HPDE6-E6E7 (cell line): ENCODE results near the gene SYT5.
"Not testable (repeated sequence)": the region's sequence is repeated elsewhere in the genome, so short reads cannot be mapped to it uniquely, and the experiment has no call there.

Source experiments
- DNase-seq: peaks from one replicate; pipeline ENCODE4 v3.0.0; 2011; ENCODE audit warnings: missing footprints; ENCODE audit errors: extremely low spot score

Gene SYT5

DNA sequence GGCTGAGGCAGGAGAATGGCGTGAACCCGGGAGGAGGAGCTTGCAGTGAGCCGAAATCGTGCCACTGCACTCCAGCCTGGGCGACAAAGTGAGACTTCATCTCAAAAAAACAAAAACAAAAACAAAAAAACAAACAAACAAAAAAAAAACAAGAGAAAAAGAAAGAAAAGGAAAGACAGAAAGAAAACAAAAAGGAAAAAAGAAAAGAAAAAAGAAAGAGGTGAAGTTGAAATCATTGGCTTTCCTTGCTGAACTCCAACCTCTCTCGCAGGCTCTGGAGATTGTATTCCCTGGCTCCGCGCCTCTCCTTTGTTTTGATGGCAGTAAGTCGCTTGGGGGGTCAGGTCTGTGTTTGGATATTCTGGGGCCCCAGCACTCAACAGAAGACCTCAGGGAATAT lies 7.8 kb downstream of the SYT5 start:
- DNase-seq = not testable (repeated sequence)

DNA sequence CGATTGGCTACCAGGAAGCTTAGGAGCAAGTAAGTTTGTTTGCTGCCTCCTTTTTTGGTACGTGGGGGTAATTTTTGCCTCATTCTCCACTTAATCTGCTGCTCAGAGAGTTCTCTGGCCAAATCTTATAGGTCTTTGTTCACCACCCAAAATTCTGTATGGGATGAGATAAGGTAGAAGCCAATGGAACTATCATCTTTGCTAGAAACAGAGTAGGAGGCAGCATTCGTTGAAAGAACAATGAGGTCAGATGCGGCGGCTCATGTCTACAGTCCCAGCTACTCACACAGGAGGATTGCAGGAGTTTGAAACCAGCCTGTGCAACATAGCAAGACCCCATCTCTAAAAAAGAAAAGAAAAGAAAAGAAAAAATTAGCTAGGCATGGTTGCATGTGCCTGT lies 8.6 kb downstream of the SYT5 start:
- no peak for DNase-seq

- no peak for DNase-seq
Measured at GRCh38 chr19:55169136-55169535, 11.0 kb downstream of the SYT5 start.

DNA sequence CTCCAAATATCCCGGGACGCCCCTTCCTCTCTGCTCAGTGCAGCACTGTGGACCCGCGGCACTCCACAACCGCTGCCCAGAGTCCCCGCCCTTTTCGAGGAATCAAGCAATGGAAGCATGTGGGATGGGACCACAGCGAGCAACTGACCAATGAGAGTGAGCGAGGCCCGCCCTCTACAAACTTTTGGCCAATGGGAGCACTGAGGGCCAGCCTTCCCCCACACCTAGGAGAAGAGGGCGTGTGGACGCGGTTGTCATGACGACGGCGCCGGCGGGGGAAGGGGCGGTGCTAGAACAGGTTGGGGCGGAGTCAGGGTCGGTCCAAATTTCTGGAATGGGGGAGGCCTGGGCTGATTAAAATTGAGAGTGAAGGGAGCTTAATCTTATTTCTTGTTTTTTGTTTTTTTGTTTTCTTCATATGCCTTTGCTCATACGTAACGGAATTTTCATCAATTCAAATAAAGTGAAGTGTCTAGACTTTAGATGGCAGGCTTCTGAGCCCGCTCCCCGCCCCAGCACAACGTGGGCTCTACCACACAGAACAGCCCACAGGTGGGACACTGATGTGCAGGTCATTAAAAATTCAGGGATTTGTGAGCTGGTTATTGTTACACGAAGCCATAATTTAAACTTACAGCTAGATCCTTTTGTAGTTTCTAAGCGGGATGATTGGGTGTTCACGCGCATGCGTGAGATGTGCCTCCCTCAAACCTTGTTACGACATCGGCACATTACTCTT lies 13.4 kb downstream of the SYT5 start, which contains the start of gene DNAAF3:
Gene DNAAF3, minus strand, starts transcription at position 84 of the 739 bp plus-strand sequence. CDS start 200 bp downstream, outside the sequence.
- peak; percentile 100 for DNase-seq

DNA sequence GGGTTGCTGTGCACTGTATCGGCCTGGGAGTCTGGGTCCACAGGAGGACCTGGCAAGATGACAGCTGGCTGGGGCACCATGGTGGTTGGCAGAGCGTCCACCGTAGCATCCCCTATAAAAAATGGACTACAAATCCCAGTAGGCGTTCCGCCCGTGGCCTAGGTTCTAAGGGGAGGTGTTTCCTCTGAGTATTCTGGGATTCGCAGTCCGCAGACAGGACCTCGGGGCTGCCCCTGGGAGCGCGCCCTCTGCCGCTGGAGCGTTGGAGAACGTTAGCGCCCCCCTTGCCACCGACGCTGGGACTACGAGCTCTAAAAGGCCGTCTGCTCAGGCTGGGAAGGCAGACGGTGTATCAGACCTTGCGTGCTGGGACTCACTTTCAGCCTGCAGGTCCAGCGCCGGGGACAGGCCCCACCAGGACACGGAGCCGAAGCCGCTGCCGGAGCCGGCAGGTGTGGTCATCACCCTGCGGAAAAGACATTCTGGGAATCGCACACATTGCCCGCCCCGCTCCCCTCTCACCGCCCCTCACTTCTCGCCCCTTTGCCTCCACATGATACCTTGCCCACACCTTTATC lies 14.0 kb downstream of the SYT5 start:
- peak; percentile 54 for DNase-seq

- no peak for DNase-seq
Measured at GRCh38 chr19:55161571-55162322, 18.3 kb downstream of the SYT5 start.

DNA sequence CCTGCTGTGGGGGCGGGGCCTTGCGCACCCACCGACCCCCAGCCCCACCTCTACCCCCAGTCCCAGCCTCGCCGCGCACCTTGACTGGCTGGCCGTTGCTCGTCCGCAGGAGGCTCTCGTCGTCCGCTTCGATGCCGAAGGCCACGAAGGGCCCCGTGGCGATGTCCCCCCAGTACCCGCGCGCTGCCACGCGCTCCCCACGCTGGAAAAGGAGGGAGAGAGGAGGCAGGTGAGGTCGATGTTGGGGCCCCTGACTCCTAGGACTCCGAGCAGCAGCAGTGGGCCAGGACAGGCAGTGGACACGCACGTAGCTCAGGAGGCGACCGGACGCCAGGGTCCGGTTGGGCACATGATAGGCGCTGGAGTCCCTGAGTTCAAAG lies 19.1 kb downstream of the SYT5 start:
- no peak for DNase-seq

DNA sequence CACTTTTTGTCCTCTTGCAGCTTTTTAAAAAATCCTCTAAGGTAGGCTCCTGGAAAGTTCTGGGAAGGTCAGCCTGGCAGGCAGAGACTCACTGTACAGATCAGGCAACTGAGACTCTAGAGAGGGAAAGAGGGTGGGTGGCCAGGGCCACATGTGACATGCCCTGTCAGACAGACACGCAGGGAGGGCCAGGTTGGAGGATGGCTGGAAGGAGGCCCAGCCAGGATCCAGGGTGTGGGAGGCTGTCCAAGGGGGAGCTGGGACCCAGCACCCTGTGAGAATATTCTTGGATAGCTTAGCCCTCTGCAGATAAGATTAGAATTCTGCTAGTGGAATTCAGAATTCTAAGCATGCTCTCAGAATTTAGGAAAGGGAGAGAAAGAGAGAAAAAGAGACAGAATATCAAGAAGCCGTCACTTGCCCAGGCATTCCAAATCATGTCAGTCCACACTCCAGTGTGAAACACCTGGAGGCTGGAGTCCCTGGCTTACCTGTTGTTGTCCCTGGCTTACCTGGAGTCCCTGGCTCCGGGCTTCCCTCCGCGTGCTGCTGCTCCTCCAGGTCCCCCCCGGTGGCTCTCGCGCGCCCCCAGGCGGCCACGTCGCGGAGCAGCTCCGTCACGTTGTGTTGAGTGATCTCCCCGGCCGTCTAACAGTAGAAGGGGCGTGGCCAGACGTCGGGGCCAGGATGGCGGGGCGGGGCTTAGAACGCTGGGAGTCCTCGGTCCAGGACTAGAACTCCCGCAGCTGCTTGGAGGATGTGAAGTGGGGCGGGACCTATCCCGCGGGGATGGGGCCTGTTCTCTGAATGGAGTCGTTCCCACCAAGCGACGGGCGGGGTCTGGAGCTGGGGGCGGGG lies 19.7 kb downstream of the SYT5 start:
- peak; percentile 95 for DNase-seq

- no peak for DNase-seq
Measured at GRCh38 chr19:55158848-55159749, 21.0 kb downstream of the SYT5 start.

- DNase-seq = no peak
Measured at GRCh38 chr19:55158423-55158822, 21.7 kb downstream of the SYT5 start.

- no peak for DNase-seq
Measured at GRCh38 chr19:55157064-55157908, 22.8 kb downstream of the SYT5 start, which contains the start of gene TNNI3. TNNI3 (minus strand) TSS chr19:55157732; CDS start chr19:55157589, 143 bp downstream.

GRCh38 chr19:55156202-55157063 lies 23.7 kb downstream of the SYT5 start:
- peak; percentile 76 for DNase-seq

- not testable (repeated sequence) for DNase-seq
Measured at GRCh38 chr19:55155784-55156183, 24.3 kb downstream of the SYT5 start.

GRCh38 chr19:55153652-55154264 lies 26.3 kb downstream of the SYT5 start:
- DNase-seq = no peak

GRCh38 chr19:55152017-55152416 lies 28.1 kb downstream of the SYT5 start:
- no peak for DNase-seq

- no peak for DNase-seq
Measured at GRCh38 chr19:55149078-55150003, 30.7 kb downstream of the SYT5 start, which contains the start of gene TNNT1. TNNT1 (minus strand) TSS chr19:55149206; CDS start chr19:55147157, 2,049 bp downstream.
